NCI-H146 treated with DMSO at 0.1 percent for 48 hours (cell line): Measurements from ENCODE around the gene INPP5A.

Source experiments
- DNase-seq: peaks from one replicate; lab custom pipeline; 2025; ENCODE audit not compliant: unreplicated experiment; lab: John Stamatoyannopoulos, UW

The INPP5A gene

GRCh38 chr10:132626761-132627665 is 89.4 kb downstream of the INPP5A start:
- DNase-seq = no peak

GRCh38 chr10:132627666-132628531 is 90.3 kb downstream of the INPP5A start:
- DNase-seq = no peak

GRCh38 chr10:132628966-132629900 is 91.6 kb downstream of the INPP5A start:
- no peak for DNase-seq

GRCh38 chr10:132630156-132630555 is 92.6 kb downstream of the INPP5A start:
- no peak for DNase-seq

GRCh38 chr10:132630666-132631337 is 93.2 kb downstream of the INPP5A start:
- no peak for DNase-seq

GRCh38 chr10:132631338-132631735 is 93.8 kb downstream of the INPP5A start:
- no peak for DNase-seq

GRCh38 chr10:132632091-132632561 is 94.5 kb downstream of the INPP5A start:
- no peak for DNase-seq

GRCh38 chr10:132632851-132633684 is 95.5 kb downstream of the INPP5A start:
- DNase-seq = no peak

GRCh38 chr10:132634241-132634946 is 96.8 kb downstream of the INPP5A start:
- no peak for DNase-seq

- DNase-seq = no peak
Measured at GRCh38 chr10:132634947-132635271, 97.3 kb downstream of the INPP5A start.

- DNase-seq = no peak
Measured at GRCh38 chr10:132636358-132636757, 98.8 kb downstream of the INPP5A start.

GRCh38 chr10:132637477-132638129 is 100.0 kb downstream of the INPP5A start:
- no peak for DNase-seq

- DNase-seq = no peak
Measured at GRCh38 chr10:132638130-132638515, 100.5 kb downstream of the INPP5A start.

- DNase-seq = no peak
Measured at GRCh38 chr10:132639470-132639869, 101.9 kb downstream of the INPP5A start.

GRCh38 chr10:132640326-132641125 is 102.9 kb downstream of the INPP5A start:
- no peak for DNase-seq

GRCh38 chr10:132641401-132641800 is 103.8 kb downstream of the INPP5A start:
- DNase-seq = no peak

GRCh38 chr10:132641966-132642731 is 104.6 kb downstream of the INPP5A start:
- DNase-seq = no peak
